Activated CD8-positive, alpha-beta memory T cell treated with anti-CD3 and anti-CD28 coated beads for 4 hours (primary cell): ENCODE measurements around the gene ATP8B1.
A peak's percentile ranks its signal among the peaks of the same experiment; 100 is the strongest.

ENCODE experiments used
- DNase-seq, 2 donors: peaks; one replicate each; pipeline ENCODE4 v3.0.0-alpha.2; 2020; ENCODE audit warnings: low read depth in 2 of 2

ATP8B1 gene

GRCh38 chr18:57792631-57793301 lies 10.3 kb downstream of the ATP8B1 start:
- no peak for DNase-seq

GRCh38 chr18:57791911-57792310 lies 11.2 kb downstream of the ATP8B1 start:
- DNase-seq, result no peak

- DNase-seq, result no peak
These were observed 11.9 kb downstream of the ATP8B1 start for GRCh38 chr18:57791192-57791591.

- no peak for DNase-seq
These were observed 12.8 kb downstream of the ATP8B1 start for GRCh38 chr18:57790316-57790715.

- no peak for DNase-seq
These were observed 13.4 kb downstream of the ATP8B1 start for GRCh38 chr18:57789759-57790158.

- DNase-seq, result no peak
These were observed 14.0 kb downstream of the ATP8B1 start for GRCh38 chr18:57789090-57789489.

GRCh38 chr18:57787068-57787685 lies 15.9 kb downstream of the ATP8B1 start:
- no peak for DNase-seq

- DNase-seq, result no peak
These were observed 17.2 kb downstream of the ATP8B1 start for GRCh38 chr18:57785751-57786437.

GRCh38 chr18:57784801-57785114 lies 18.4 kb downstream of the ATP8B1 start:
- no peak for DNase-seq

GRCh38 chr18:57784034-57784800 lies 18.9 kb downstream of the ATP8B1 start:
- DNase-seq, result no peak

GRCh38 chr18:57782049-57782448 lies 21.1 kb downstream of the ATP8B1 start:
- DNase-seq, result no peak

GRCh38 chr18:57780706-57781347 lies 22.3 kb downstream of the ATP8B1 start:
- DNase-seq, result no peak

GRCh38 chr18:57780318-57780705 lies 22.8 kb downstream of the ATP8B1 start:
- no peak for DNase-seq

GRCh38 chr18:57776767-57777166 lies 26.3 kb downstream of the ATP8B1 start:
- no peak for DNase-seq

- DNase-seq, result peak in 1 of 2 donors; percentile 13
These were observed 26.8 kb downstream of the ATP8B1 start for GRCh38 chr18:57776354-57776753.

- DNase-seq, result no peak
These were observed 27.2 kb downstream of the ATP8B1 start for GRCh38 chr18:57775937-57776336.

GRCh38 chr18:57772387-57772799 lies 30.7 kb downstream of the ATP8B1 start:
- DNase-seq, result no peak

- no peak for DNase-seq
These were observed 31.5 kb downstream of the ATP8B1 start for GRCh38 chr18:57771626-57772025.

- no peak for DNase-seq
These were observed 31.9 kb downstream of the ATP8B1 start for GRCh38 chr18:57771193-57771592.

- no peak for DNase-seq
These were observed 34.4 kb downstream of the ATP8B1 start for GRCh38 chr18:57768537-57769326.
